Measurements from ENCODE around the gene INSL4. TPM values are rescaled to one million over a fixed set of nuclear protein-coding genes. Genes with fewer than 3 reads are reported as not detected.
A peak's percentile ranks its signal among the peaks of the same experiment; 100 is the strongest.

The INSL4 gene
- total RNA-seq, 4 donors from 2014 or later = not detected

DNA sequence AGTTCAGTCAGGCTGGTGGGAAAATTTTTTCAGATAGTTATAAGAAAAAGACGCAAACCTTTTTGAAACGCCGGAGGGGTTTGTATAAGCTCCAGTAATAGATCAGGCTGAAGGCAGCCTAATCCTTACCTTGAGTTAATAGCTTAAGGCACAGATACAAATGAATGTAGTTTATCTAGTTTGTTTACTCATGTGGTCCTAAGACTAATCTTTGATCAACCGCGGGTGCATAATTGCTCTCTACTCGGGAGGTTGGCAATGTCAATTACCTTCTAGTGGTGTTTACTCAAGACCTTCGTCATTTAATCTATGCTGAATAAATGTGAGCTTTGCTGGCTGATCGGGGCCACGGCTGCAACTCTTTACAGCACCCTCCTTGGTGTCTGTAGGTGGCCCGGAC lies 665 bp upstream of the INSL4 start:
- Histone ChIP-seq H3K4me3 (no peak overlapping the region), H3K9me3 (no peaks in the 10 kb centered on the region), H3K27me3 (no peaks in the 10 kb centered on the region), H3K4me1 (no peaks in the 10 kb centered on the region), H3K27ac (no peak overlapping the region), H3K36me3 (no peaks in the 10 kb centered on the region)
- TF ChIP-seq, protein P1, sequence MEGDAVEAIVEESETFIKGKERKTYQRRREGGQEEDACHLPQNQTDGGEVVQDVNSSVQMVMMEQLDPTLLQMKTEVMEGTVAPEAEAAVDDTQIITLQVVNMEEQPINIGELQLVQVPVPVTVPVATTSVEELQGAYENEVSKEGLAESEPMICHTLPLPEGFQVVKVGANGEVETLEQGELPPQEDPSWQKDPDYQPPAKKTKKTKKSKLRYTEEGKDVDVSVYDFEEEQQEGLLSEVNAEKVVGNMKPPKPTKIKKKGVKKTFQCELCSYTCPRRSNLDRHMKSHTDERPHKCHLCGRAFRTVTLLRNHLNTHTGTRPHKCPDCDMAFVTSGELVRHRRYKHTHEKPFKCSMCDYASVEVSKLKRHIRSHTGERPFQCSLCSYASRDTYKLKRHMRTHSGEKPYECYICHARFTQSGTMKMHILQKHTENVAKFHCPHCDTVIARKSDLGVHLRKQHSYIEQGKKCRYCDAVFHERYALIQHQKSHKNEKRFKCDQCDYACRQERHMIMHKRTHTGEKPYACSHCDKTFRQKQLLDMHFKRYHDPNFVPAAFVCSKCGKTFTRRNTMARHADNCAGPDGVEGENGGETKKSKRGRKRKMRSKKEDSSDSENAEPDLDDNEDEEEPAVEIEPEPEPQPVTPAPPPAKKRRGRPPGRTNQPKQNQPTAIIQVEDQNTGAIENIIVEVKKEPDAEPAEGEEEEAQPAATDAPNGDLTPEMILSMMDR (IDR thresholded peaks at IDR 0.05) = no peak
- TF ChIP-seq POLR2A (IDR thresholded peaks at IDR 0.05) = no peak
- intact Hi-C loops (cut with DNase I; ENCODE audit: low total_unique reads) = no loop called here
- no peak for DNase-seq

DNA sequence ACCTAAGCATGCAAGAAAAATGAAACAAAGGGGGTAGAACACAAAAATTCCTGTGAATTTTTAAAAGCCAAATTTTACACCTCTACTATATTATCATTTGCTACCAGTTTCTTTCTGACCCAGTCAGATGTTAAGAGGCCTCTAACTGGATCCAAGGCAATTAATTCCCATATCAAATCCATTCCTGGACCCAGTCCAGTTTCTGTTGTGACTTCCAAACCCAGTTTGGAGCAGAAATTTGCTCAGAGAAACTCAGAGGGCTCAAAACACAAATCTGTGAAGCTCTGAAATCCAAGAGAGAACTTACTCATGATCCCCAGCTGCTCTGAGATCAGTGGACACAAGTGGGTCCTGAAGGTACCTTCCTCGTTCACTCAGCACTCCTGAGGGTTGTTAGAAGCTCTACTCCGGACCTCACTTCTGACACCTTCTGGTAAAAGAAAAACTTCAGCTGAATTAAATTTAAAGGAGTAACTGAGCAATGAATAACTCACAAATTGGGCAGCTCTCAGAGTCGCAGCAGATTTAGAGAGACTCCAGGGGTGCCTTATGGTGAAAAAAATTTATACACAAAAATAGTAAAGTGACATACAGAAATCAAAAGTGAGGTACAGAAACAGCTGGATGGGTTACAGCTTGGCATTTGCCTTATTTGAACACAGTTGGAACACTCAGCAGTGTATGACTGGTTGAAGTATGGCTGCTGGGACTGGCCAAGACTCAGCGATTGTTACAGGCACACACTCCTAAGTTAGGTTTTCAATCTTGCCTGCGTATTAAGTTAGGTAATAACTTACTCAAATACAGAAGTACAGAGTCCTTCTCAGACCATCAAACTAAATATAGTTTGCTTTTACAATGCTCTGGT lies 32.4 kb downstream of the INSL4 start:
- no peak overlapping the region for H3K4me3 ChIP-seq
- H3K9me3 ChIP-seq = no peaks in the 10 kb centered on the region
- intact Hi-C loops (cut with DNase I; ENCODE audit: low total_unique reads) = no loop called here
- no peak overlapping the region for H3K27ac ChIP-seq
- no peak for DNase-seq
- H3K4me1 ChIP-seq = no peaks in the 10 kb centered on the region
- no peaks in the 10 kb centered on the region for H3K36me3 ChIP-seq
- no peak for TF ChIP-seq POLR2A (IDR thresholded peaks at IDR 0.05)
- TF ChIP-seq, protein P1 (IDR thresholded peaks at IDR 0.05) = peak in 2 of 4 experiments; percentile 17 to 18
- no peaks in the 10 kb centered on the region for H3K27me3 ChIP-seq

DNA sequence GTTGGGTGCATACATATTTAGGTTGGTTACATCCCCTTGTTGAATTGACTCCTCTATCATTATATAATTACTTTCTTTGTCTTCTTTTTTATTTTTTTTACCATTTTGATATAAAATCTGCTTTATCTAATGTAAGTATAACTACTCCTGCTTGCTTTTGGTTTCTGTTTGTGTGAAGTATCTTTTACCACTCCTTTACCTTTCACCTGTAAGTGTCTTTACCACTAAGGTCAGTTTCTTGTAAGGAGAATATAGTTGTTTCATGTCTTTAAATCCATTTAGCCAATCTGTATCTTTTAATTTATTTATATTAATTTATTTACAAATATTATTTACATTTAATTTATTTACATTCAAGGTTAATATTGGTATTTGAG lies 33.0 kb downstream of the INSL4 start:
- TF ChIP-seq, protein P1 (IDR thresholded peaks at IDR 0.05) = no peak
- TF ChIP-seq POLR2A (IDR thresholded peaks at IDR 0.05) = no peak
- H3K27me3 ChIP-seq = no peaks in the 10 kb centered on the region
- no peaks in the 10 kb centered on the region for H3K4me1 ChIP-seq
- intact Hi-C loops (cut with DNase I; ENCODE audit: low total_unique reads) = no loop called here
- no peaks in the 10 kb centered on the region for H3K9me3 ChIP-seq
- no peak for DNase-seq
- no peaks in the 10 kb centered on the region for H3K36me3 ChIP-seq
- H3K4me3 ChIP-seq = no peak overlapping the region
- no peak overlapping the region for H3K27ac ChIP-seq

DNA sequence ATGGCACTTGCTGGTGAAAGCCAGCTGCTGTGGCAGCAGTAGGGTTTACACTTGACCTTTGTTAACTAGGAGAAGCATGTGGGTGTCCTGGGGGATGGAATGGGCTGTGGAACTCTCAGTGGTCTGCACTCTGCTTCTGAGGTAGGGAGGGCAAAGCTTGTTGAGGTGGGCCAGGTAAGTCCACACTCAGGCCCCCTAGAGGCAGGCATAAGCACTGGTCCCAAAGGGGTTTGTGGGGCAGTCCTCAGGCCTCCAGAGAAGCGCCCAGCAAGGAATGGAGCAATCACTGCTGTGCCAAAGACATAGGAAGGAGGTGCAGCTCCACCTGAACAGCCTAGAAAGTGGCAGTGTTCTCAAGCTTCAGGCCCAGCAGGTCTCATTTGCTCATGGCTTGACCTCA lies 34.7 kb downstream of the INSL4 start:
- no peak for TF ChIP-seq POLR2A (IDR thresholded peaks at IDR 0.05)
- TF ChIP-seq, protein P1 (IDR thresholded peaks at IDR 0.05) = no peak
- Histone ChIP-seq H3K4me1 (no peaks in the 10 kb centered on the region), H3K9me3 (no peaks in the 10 kb centered on the region), H3K36me3 (no peaks in the 10 kb centered on the region), H3K27me3 (no peaks in the 10 kb centered on the region), H3K4me3 (no peak overlapping the region), H3K27ac (no peak overlapping the region)
- no peak for DNase-seq
- intact Hi-C loops (cut with DNase I; ENCODE audit: low total_unique reads) = no loop called here

DNA sequence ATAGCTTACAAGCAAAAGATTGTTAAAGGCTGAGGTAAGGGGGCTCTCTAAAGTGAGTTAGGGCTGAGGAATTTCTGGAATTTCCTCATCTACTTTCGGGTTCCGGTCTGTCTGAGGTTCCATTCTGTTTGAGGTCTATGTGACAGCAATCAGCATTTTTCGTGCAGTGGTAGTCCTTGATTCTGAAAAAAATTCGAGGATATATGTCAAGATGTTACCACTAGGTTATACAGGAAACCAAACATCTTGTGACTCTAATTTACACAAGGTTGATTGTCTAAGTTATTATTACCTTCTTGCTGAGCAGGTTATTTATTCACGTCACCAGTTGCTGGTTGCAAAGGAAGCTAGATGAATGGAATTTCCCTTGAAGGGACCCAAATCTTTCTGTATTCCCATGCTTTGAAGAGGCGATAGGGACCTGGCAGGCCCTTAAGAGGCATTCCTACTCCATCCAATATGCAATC lies 38.1 kb downstream of the INSL4 start:
- intact Hi-C loops (cut with DNase I; ENCODE audit: low total_unique reads) = no loop called here
- Histone ChIP-seq H3K4me3 (no peak overlapping the region), H3K9me3 (no peaks in the 10 kb centered on the region), H3K4me1 (no peaks in the 10 kb centered on the region), H3K27ac (no peak overlapping the region), H3K27me3 (no peaks in the 10 kb centered on the region), H3K36me3 (no peaks in the 10 kb centered on the region)
- DNase-seq = no peak
- TF ChIP-seq POLR2A (IDR thresholded peaks at IDR 0.05) = no peak
- TF ChIP-seq, protein P1 (IDR thresholded peaks at IDR 0.05) = no peak
